Mucosa of gallbladder (tissue), 1 donor: ENCODE data around the gene MGAT3. TPM values are rescaled to one million over a fixed set of nuclear protein-coding genes. Genes with fewer than 3 reads are reported as not detected.
"Not testable (repeated sequence)": the region's sequence is repeated elsewhere in the genome, so short reads cannot be mapped to it uniquely, and the experiment has no call there.

Experiments used
- DNase-seq: peaks from one replicate; pipeline ENCODE4 v3.0.0-alpha.2; 2020; ENCODE audit warnings: low spot score
- total RNA-seq: library from RNA; stranded (reverse); gene quantifications from one replicate; pipeline ENCODE4 v1.2.1, GENCODE V29; 2021
- donor health status: DM: no; HTN: no; CAD: no.

MGAT3 gene
- total RNA-seq, 1 donor from 2014 or later = 104 TPM

GRCh38 chr22:39490966-39491680 lies 34.3 kb downstream of the MGAT3 start:
- no peak for DNase-seq

DNA sequence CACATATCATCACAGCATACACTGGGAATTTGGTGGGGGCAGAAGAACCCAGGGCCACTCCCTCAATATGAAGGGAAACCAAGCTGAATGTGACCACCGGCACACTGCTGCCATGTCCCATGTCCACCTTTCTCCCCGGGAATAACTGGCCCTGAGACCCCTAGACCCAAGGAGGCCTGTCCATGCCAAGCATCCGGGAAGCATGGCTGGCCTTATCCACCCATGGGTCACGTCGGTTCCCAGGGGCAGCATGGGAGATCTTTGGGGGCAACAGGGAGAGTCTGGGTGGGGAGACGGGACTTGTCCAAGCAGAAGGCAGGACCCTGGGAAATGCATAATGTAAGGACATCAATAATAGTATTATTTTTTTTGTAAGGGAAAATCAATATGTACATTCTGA lies 34.9 kb downstream of the MGAT3 start:
- DNase-seq = no peak

DNA sequence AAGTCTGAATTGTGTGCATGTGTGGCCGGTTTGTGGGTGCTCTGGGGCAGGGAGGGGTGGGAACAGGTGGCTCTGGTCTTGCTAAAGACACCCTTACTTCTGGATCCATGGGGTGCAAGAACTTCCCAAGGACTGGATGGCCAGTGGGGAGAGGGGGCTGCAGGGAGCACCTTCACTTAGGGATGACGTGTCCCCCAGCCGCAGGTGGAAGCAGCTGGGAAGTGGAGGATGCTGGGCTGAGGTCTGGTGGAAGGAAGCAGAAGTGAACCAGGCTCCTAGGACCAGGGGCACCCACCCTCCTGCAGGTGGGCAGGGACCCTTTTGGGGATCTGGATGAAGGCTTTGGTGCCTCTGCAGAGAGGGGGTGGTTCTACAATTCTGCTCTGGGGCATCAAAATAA lies 35.4 kb downstream of the MGAT3 start:
- DNase-seq = no peak

GRCh38 chr22:39493759-39494158 lies 36.9 kb downstream of the MGAT3 start:
- DNase-seq = no peak

GRCh38 chr22:39494471-39495120 lies 37.8 kb downstream of the MGAT3 start:
- no peak for DNase-seq

DNA sequence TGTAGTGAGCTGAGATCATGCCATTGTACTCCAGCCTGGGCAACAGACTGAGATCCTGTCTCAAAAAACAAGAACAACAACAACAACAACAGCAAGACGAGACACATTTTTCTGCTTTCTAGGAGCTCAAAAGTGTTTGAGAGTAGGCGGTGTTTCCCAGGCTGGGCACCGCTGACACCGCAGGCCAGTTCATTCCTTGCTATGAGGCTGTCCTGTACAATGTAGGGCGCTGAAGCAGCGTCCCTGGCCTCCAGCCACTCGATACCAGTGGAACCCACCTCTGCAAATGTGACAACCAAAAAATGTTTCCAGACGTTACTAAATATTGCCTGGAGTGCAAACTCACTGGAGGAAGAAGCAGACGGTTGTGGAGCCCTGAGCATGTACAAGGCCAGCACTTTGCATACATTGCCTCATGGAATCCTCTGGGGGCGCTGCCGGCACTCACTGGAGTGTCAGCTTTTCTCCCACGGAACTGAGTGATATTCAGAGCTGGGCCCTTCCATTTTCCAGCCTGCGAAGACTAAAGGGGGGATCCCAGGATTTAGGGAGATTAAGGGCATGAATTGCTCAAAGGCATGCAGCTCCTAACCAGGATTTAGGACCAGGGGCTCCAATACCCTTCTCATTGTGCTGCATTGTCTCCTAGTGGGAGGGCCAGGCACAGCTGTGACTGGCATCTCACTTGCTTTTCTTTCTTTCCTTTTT lies 39.5 kb downstream of the MGAT3 start:
- peak; percentile 70 for DNase-seq

DNA sequence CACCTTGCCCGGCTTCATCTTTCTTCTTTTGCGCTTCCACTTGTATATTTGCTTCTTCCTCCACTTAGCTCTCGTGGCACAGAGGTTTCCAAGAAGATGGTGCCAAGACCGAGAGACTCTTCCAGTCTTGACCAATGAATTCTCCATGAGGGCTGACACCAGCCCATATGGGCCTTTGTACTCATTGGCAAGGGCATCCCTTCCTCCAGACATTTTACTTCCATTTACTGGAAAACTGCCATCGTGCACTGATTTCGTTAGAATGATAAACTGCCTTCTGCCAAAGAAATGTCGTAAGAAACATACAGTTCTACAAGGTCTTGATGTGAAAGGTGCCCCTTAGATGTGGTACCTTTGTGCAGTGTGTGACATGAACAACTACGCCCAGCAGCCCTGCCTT lies 40.6 kb downstream of the MGAT3 start:
- DNase-seq = no peak

GRCh38 chr22:39498368-39498767 lies 41.6 kb downstream of the MGAT3 start:
- no peak for DNase-seq

- DNase-seq = no peak
Measured at GRCh38 chr22:39498802-39499201, 42.0 kb downstream of the MGAT3 start.

GRCh38 chr22:39500101-39500500 lies 43.3 kb downstream of the MGAT3 start:
- DNase-seq = no peak

GRCh38 chr22:39501644-39502108 lies 44.9 kb downstream of the MGAT3 start:
- DNase-seq = no peak

DNA sequence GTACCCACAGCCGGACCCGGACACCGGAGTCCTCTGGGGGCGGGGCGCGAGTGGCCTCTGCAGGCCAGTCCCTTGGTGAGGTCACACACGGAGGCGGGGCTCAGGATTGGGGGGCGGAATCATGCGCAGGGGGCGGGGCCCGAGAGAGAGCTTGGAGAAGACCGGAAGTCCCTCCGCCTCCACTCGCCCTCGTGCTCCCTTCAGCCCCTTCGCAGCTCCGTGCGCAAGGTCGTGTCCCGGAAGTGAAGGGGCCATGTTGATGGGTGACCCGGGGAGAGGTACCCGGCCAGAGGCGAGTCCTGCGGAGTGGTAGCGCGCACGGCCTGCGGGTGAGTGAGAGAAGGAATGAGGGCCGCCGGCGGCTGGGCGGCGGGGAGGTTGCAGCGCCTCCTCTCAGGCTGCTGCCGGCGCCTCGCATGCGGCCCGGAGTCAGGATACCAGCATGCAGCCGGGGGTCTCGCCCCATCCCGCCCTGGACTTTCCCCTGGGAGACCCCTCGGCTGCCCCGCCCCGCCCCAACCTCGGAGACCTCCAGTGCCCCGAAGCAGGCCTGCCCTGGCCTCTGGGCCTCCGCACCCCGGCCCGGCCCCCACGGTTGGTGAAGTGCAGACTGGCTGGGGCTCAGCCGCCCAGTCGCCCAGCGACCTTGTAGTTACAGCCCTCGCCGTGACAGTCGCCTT lies 45.4 kb downstream of the MGAT3 start, which contains the start of gene MIEF1:
MIEF1 (plus strand) TSS at position 182 of the 680 bp plus-strand sequence. CDS start 9,005 bp downstream, outside the sequence.
- peak; percentile 97 for DNase-seq

- no peak for DNase-seq
Measured at GRCh38 chr22:39502789-39503409, 46.1 kb downstream of the MGAT3 start.

DNA sequence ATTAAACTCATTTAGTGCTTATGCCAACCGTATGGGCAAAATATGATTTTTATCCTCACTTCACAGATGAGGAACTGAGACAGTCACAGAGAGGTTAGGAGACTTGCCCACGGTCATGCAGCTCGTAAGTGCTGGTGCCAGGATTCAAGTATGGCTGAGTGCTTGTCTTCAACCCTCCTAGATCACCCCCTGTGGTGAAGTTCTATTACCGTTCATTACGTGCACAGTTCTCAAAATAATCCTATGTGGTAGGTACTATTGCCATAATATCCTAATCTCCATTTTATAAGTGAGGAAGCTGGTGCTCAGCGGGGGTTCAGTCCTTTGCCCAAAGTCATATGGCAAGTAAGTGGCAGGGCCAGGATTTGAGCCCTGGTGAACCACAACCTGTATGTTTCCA lies 46.8 kb downstream of the MGAT3 start:
- DNase-seq = no peak

DNA sequence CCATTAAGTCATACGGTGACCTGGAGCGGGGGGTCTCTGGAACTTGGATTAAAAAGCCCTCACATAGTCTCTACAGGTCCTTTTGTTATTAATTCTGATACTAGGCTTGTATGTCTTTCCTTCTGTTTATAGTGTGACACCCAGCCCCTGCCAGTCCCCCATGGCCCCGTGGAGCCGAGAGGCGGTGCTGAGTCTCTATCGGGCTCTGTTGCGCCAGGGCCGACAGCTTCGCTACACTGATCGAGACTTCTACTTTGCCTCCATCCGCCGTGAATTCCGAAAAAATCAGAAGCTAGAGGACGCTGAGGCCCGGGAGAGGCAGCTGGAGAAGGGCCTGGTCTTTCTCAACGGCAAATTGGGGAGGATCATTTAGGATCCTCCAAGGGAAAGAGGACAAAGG lies 47.3 kb downstream of the MGAT3 start:
- DNase-seq = no peak

GRCh38 chr22:39507021-39507420 lies 50.2 kb downstream of the MGAT3 start:
- DNase-seq = not testable (repeated sequence)

DNA sequence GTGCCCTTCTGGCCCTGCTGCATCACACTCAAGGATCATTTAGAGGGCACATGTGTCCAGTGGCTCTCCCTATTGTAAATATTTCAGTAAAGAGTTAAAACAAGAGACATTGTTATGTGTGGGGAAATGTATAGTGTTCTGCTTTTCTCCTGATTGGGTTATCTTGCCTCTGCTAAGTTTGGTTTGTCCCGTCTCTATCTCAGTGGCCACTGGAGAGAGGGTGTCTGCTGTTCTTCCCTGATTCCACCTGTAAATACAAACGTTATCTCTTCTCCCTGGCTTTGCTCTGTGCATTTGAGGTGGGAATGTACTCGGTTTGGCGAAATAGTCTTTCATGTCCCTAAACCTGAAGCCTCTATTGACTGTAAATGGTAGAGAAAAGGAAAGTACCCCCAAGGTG lies 51.6 kb downstream of the MGAT3 start:
- no peak for DNase-seq

DNA sequence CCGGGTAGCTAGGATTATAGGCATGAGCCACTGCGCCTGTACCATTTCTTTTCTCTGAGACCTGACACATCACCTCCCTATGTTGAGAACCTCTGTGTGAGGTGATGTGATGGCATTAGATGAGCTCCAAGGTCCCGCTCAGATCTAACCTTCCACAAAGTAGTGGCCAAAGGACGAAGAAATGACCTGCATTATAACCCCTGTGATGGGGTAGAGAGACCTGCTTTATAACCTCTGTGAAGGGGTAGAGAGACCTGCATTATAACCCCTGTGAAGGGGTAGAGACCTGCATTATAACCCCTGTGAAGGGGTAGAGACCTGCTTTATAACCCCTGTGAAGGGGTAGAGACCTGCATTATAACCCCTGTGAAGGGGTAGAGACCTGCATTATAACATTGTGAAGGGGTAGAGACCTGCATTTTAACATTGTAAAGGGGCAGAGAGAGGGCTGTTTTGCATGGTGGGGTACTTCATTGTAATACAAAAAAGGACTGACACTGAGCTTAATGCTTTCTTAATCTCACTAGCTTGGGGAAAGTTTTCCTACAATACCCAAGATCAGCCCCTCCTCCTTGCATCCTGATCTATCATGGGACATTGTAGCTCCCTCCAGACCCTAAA lies 53.8 kb downstream of the MGAT3 start:
- DNase-seq = no peak

GRCh38 chr22:39511226-39511625 lies 54.4 kb downstream of the MGAT3 start:
- DNase-seq = no peak

DNA sequence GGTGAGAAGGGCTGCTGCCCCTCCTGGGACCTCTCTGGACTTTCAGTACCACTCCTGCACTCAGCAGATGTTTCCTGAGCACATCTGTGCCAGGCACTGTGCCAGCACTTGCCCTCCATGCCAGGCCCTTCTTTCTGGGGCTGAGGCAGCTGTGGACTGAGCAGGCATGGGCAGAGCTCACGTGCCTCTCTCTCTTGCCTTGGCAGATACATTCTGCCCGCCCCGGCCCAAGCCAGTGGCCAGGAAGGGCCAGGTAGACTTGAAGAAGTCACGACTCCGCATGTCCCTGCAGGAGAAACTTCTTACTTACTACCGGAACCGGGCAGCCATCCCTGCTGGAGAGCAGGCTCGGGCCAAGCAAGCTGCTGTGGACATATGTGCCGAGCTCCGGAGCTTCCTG lies 55.2 kb downstream of the MGAT3 start:
- no peak for DNase-seq

GRCh38 chr22:39513791-39514190 lies 57.0 kb downstream of the MGAT3 start:
- no peak for DNase-seq
